T-cell (primary cell): Measurements from ENCODE around the gene SCIN. TPM values are rescaled to one million over a fixed set of nuclear protein-coding genes. Genes with fewer than 3 reads are reported as not detected.

Experiments
- ATAC-seq, 4 experiments: fragments of 200-7000 bp in 3 of 4; fragments of 150-1000 bp in 1 of 4; cut with Tn5 transposase; replicated peaks in 1 of 4; 1 replicate in 3 of 4; 2 replicates in 1 of 4; pipeline ENCODE4 v1.10.0; 2021; ENCODE audit warnings: moderate library complexity in 3 of 4, mild to moderate bottlenecking in 2 of 4, moderate number of reproducible peaks in 1 of 4
- CTCF ChIA-PET, 2 donors: fragments of 300-600 bp; sonication (Branson Sonifier 250); formaldehyde crosslinking; loops; one replicate each; lab custom pipeline; 2022; ENCODE audit warnings: antibody characterized with exemption in 2 of 2; lab: Charles Lee
- POLR2A ChIA-PET, 2 donors: fragments of 300-600 bp; sonication (Branson Sonifier 250); formaldehyde crosslinking; loops; one replicate each; lab custom pipeline; 2022; ENCODE audit warnings: antibody characterized with exemption in 2 of 2; lab: Charles Lee
- DNase-seq, 35 experiments: peaks; one replicate each; pipeline versions ENCODE4 v3.0.0 to v3.0.0-alpha.2; 2013 to 2023
- H3K27ac ChIP-seq: one replicate; pipeline ENCODE4 v1.5.1; 2013; ENCODE audit warnings: low read length
- H3K27me3 ChIP-seq, 2 experiments: replicated peaks in 1 of 2; 1 replicate in 1 of 2; 2 replicates in 1 of 2; pipeline versions ENCODE4 v1.6.1 to v1.7.0; 2013; ENCODE audit warnings: low read length in 1 of 2, mixed read lengths in 1 of 2; ENCODE audit not compliant: control insufficient read depth in 2 of 2, insufficient read depth in 2 of 2; ENCODE audit errors: extremely low read depth in 1 of 2
- H3K36me3 ChIP-seq, 2 donors: 1 replicate in 1 of 2; 2 replicates in 1 of 2; pipeline versions ENCODE4 v1.6.1 to v1.7.0; 2013; ENCODE audit warnings: low read length in 1 of 2; ENCODE audit not compliant: control insufficient read depth in 2 of 2, insufficient read depth in 1 of 2; ENCODE audit errors: extremely low read depth in 1 of 2
- H3K4me1 ChIP-seq, 2 experiments: 1 replicate in 1 of 2; 2 replicates in 1 of 2; pipeline versions ENCODE4 v1.6.1 to v1.7.0; 2013; ENCODE audit warnings: low read length in 2 of 2, mixed read lengths in 1 of 2; ENCODE audit not compliant: insufficient read depth in 2 of 2, control insufficient read depth in 1 of 2; ENCODE audit errors: extremely low read depth in 1 of 2
- H3K4me3 ChIP-seq, 2 donors: 1 replicate in 1 of 2; 2 replicates in 1 of 2; pipeline versions ENCODE4 v1.5.1 to v1.7.0; 2013; ENCODE audit warnings: mild to moderate bottlenecking in 2 of 2, low read length in 1 of 2, moderate library complexity in 1 of 2; ENCODE audit not compliant: control insufficient read depth in 1 of 2; ENCODE audit errors: extremely low read depth in 1 of 2
- H3K9me3 ChIP-seq: 2 replicates; pipeline ENCODE4 v1.7.0; 2013
- H3K27ac Mint-ChIP-seq, 2 donors: one replicate each; pipeline ENCODE4 v1.8.0; 2020 to 2021; ENCODE audit warnings: mild to moderate bottlenecking in 2 of 2, mixed read lengths in 2 of 2
- H3K27me3 Mint-ChIP-seq, 2 donors: one replicate each; pipeline ENCODE4 v1.8.0; 2021 to 2022; ENCODE audit warnings: mixed read lengths in 2 of 2
- H3K36me3 Mint-ChIP-seq: one replicate; pipeline ENCODE4 v1.8.0; 2021; ENCODE audit warnings: mixed read lengths
- H3K4me1 Mint-ChIP-seq, 3 donors: one replicate each; pipeline ENCODE4 v1.8.0; 2020 to 2022; ENCODE audit warnings: mixed read lengths in 3 of 3, mild to moderate bottlenecking in 1 of 3
- H3K4me3 Mint-ChIP-seq, 3 donors: one replicate each; pipeline ENCODE4 v1.8.0; 2020 to 2022; ENCODE audit warnings: mild to moderate bottlenecking in 3 of 3, mixed read lengths in 3 of 3, moderate library complexity in 3 of 3
- H3K9me3 Mint-ChIP-seq, 3 donors: one replicate each; pipeline ENCODE4 v1.8.0; 2020 to 2022; ENCODE audit warnings: mixed read lengths in 3 of 3
- WGBS: methylation state at CpG from one replicate; pipeline ENCODE4 v1.1.5; 2013; ENCODE audit warnings: missing lambda C conversion rate; ENCODE audit not compliant: insufficient coverage; 5-methylcytosine and 5-hydroxymethylcytosine counted together
- total RNA-seq, 35 experiments: library from RNA in 6 of 35; stranded (reverse) in 6 of 35; fragments of 120-200 nt in 1 of 35; gene quantifications; one replicate each; pipeline versions ENCODE4 v1.2.1 to v1.2.4 and lab custom pipeline; 2013 to 2026

SCIN gene
- total RNA-seq, 5 donors from 2014 or later (not counting 1 experiment from before 2014, with no cell fraction given) = 0.05 to 0.57 (median 0.14) TPM; not detected in 1

DNA sequence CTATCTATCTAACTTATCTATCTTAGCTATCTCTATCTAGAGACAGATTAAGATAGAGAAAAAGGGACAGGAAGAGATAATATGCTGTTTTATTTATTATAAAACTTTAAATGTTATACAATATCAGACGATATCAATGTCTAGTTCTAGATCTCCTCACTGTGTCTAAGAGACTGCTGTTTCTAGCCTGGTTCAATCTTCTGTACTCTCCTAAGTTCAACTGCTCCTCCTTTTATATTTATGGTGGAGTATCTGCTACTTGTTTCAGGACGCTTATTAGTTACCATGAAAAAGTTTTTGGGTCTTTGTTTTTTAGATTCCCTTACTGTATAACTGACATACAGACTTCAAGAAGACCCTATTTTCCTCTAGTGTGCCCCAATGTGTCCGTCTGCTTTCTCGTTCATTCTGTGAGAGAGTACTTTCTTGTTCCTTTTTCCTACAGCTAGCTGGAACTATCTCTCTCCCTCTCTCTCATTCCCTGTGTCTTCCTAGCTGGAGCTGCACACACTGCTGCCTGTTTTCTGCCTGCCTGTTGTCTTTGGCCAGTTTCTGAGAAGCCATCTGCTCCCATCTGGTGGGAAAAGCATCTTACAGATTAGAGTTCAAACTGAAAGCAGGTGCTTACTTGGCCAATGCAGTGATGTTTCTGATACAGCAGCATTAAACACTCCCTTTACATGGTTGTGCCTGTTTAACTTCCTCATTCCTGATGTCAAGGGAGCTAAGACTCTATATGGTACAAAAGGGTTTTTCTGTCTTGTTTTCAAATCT, 67.5 kb downstream of the SCIN start:
- Histone ChIP-seq H3K9me3 (no peaks in the 10 kb centered on the region), H3K4me3 (no peak overlapping the region), H3K36me3 (no peaks in the 10 kb centered on the region), H3K27me3 (no peaks in the 10 kb centered on the region), H3K4me1 (peaks cover 0 to 3% of the 10 kb centered on the region in 2 experiments), H3K27ac (peak overlapping the region; percentile 18)
- no peaks in the 10 kb centered on the region for H3K9me3 Mint-ChIP-seq
- ATAC-seq (peak in 3 of 4 experiments; percentile 33 to 54 (median 47)), DNase-seq (peak in 1 of 35 experiments; percentile 28)
- 63% methylated on average over 2 of the region's 4 CpGs for WGBS
- POLR2A ChIA-PET = interaction anchor here in 1 of 2 donors (0.6 kb wide), 1 partner anchor 187 kb away, joined by 3 read pairs; no protein-coding TSS in a partner anchor
- no peaks in the 10 kb centered on the region for H3K36me3 Mint-ChIP-seq
- CTCF ChIA-PET = interaction anchor here in 1 of 2 donors (0.7 to 1.6 kb wide), 9 partner anchors 10 to 1819 kb away, joined by 3 to 8 read pairs (median 3); partner anchors contain the start of gene ARL4A
- H3K27me3 Mint-ChIP-seq = no peaks in the 10 kb centered on the region
- H3K4me1 Mint-ChIP-seq = peaks cover 21 to 35% (median 28%) of the 10 kb centered on the region in 3 donors
- H3K27ac Mint-ChIP-seq = peak overlapping the region; percentile 57 to 90
- peak overlapping the region; percentile 10 to 47 (median 35) for H3K4me3 Mint-ChIP-seq

DNA sequence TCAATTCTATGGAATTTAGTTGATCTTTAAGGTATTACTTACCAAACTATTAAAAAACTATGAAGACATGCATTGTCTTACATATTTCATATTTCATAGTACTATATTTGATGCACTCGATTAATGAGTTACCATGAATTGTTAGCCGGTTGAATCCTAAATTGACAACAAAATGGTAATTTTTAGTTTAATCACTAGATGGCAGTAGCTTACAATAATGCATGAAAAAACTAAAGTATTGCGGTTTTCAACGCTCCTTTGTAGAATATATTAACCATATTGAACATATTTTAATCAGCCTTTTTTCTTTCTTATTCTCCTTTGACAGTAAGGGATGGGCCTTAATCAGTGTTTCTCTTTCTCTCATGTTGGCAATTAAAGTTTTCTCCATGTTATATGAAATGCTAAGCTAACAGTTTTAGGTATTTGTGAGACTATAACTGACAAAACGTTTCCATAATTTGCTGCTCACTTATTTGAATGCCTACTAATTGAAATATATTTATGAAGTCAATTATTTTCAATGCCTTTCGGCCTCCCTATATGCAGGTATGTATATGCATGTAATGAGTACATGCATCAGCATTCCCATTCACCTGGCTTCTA, 68.4 kb downstream of the SCIN start:
- no peaks in the 10 kb centered on the region for H3K36me3 Mint-ChIP-seq
- H3K4me1 Mint-ChIP-seq = peaks cover 21 to 29% (median 28%) of the 10 kb centered on the region in 3 donors
- no peak overlapping the region for H3K27ac Mint-ChIP-seq
- Histone ChIP-seq H3K4me3 (no peak overlapping the region), H3K9me3 (no peaks in the 10 kb centered on the region), H3K27ac (no peak overlapping the region), H3K4me1 (peaks cover 0 to 3% of the 10 kb centered on the region in 2 experiments), H3K36me3 (no peaks in the 10 kb centered on the region), H3K27me3 (no peaks in the 10 kb centered on the region)
- WGBS = no CpG with 5 or more reads among the region's 6 CpGs
- ChIA-PET POLR2A (interaction anchor here in 1 of 2 donors (0.6 kb wide), 1 partner anchor 186 kb away, joined by 3 read pairs; no protein-coding TSS in a partner anchor), CTCF (interaction anchor here (0.8 to 1.6 kb wide), 11 partner anchors 11 to 1818 kb away, joined by 3 to 8 read pairs (median 4); partner anchors contain the start of gene ARL4A (in 1 of the 2))
- H3K4me3 Mint-ChIP-seq = no peak overlapping the region
- no peaks in the 10 kb centered on the region for H3K27me3 Mint-ChIP-seq
- no peaks in the 10 kb centered on the region for H3K9me3 Mint-ChIP-seq
- peak; percentile 35 to 56 (median 44) for ATAC-seq
- DNase-seq = peak in 1 of 35 experiments; percentile 64

- Histone ChIP-seq H3K4me3 (no peak overlapping the region), H3K36me3 (no peaks in the 10 kb centered on the region), H3K4me1 (peaks cover 0 to 3% of the 10 kb centered on the region in 2 experiments), H3K9me3 (no peaks in the 10 kb centered on the region), H3K27me3 (no peaks in the 10 kb centered on the region), H3K27ac (no peak overlapping the region)
- no peaks in the 10 kb centered on the region for H3K27me3 Mint-ChIP-seq
- POLR2A ChIA-PET = no interaction called here
- peaks cover 21 to 28% (median 27%) of the 10 kb centered on the region in 3 donors for H3K4me1 Mint-ChIP-seq
- 76% methylated on average over 4 of the region's 7 CpGs for WGBS
- ATAC-seq = no peak
- no peak overlapping the region for H3K27ac Mint-ChIP-seq
- H3K36me3 Mint-ChIP-seq = no peaks in the 10 kb centered on the region
- CTCF ChIA-PET = interaction anchor here in 1 of 2 donors (0.5 kb wide), 1 partner anchor 174 kb away, joined by 8 read pairs; no protein-coding TSS in a partner anchor
- no peak overlapping the region for H3K4me3 Mint-ChIP-seq
- H3K9me3 Mint-ChIP-seq = no peaks in the 10 kb centered on the region
- DNase-seq = no peak
Observed at GRCh38 chr7:12640299-12641096, 70.0 kb downstream of the SCIN start.

GRCh38 chr7:12641196-12641595, 70.7 kb downstream of the SCIN start:
- H3K36me3 Mint-ChIP-seq = no peaks in the 10 kb centered on the region
- no peak for DNase-seq
- no peak overlapping the region for H3K4me3 Mint-ChIP-seq
- no peak overlapping the region for H3K27ac Mint-ChIP-seq
- 88% methylated on average over 3 of the region's 3 CpGs for WGBS
- Histone ChIP-seq H3K27ac (no peak overlapping the region), H3K9me3 (no peaks in the 10 kb centered on the region), H3K4me1 (peaks cover 0 to 3% of the 10 kb centered on the region in 2 experiments), H3K27me3 (no peaks in the 10 kb centered on the region), H3K36me3 (no peaks in the 10 kb centered on the region), H3K4me3 (no peak overlapping the region)
- CTCF ChIA-PET = interaction anchor here (0.5 to 1.0 kb wide), 2 partner anchors 15 to 174 kb away, joined by 3 to 8 read pairs; no protein-coding TSS in a partner anchor
- H3K4me1 Mint-ChIP-seq = peaks cover 14 to 22% (median 20%) of the 10 kb centered on the region in 3 donors
- POLR2A ChIA-PET = no interaction called here
- no peak for ATAC-seq
- no peaks in the 10 kb centered on the region for H3K9me3 Mint-ChIP-seq
- H3K27me3 Mint-ChIP-seq = no peaks in the 10 kb centered on the region

- no peaks in the 10 kb centered on the region for H3K9me3 Mint-ChIP-seq
- H3K36me3 Mint-ChIP-seq = no peaks in the 10 kb centered on the region
- H3K9me3 ChIP-seq = no peaks in the 10 kb centered on the region
- WGBS = no CpG with 5 or more reads among the region's 5 CpGs
- ATAC-seq = no peak
- H3K4me1 ChIP-seq = peaks cover 0 to 3% of the 10 kb centered on the region in 2 experiments
- H3K36me3 ChIP-seq = no peaks in the 10 kb centered on the region
- no peak overlapping the region for H3K27ac ChIP-seq
- no peak overlapping the region for H3K4me3 Mint-ChIP-seq
- no peak for DNase-seq
- POLR2A ChIA-PET = no interaction called here
- no peak overlapping the region for H3K27ac Mint-ChIP-seq
- no peaks in the 10 kb centered on the region for H3K27me3 ChIP-seq
- H3K27me3 Mint-ChIP-seq = no peaks in the 10 kb centered on the region
- CTCF ChIA-PET = interaction anchor here in 1 of 2 donors (1.2 kb wide), 1 partner anchor 9 kb away, joined by 3 read pairs; no protein-coding TSS in a partner anchor
- H3K4me3 ChIP-seq = no peak overlapping the region
- peaks cover 10 to 13% (median 11%) of the 10 kb centered on the region in 3 donors for H3K4me1 Mint-ChIP-seq
Observed at GRCh38 chr7:12642508-12642907, 72.0 kb downstream of the SCIN start.
